OCI-LY3 (cell line): ENCODE results near the gene RRP9.

Source experiments
- EZH2phosphoT487 ChIP-seq: fragments of 200-600 bp; shearing (Covaris generic); IDR thresholded peaks from 2 replicates; pipeline ENCODE4 v1.6.1; 2018; ENCODE audit warnings: antibody characterized with exemption, mixed run types, low read depth
- TF ChIP-seq, protein P1 (sequence below): fragments of 200-600, 300-600 bp; sonication (generic); IDR thresholded peaks from 2 replicates; pipeline ENCODE4 v1.5.1; 2014; ENCODE audit warnings: antibody characterized with exemption, low read length, low read depth

DNA sequence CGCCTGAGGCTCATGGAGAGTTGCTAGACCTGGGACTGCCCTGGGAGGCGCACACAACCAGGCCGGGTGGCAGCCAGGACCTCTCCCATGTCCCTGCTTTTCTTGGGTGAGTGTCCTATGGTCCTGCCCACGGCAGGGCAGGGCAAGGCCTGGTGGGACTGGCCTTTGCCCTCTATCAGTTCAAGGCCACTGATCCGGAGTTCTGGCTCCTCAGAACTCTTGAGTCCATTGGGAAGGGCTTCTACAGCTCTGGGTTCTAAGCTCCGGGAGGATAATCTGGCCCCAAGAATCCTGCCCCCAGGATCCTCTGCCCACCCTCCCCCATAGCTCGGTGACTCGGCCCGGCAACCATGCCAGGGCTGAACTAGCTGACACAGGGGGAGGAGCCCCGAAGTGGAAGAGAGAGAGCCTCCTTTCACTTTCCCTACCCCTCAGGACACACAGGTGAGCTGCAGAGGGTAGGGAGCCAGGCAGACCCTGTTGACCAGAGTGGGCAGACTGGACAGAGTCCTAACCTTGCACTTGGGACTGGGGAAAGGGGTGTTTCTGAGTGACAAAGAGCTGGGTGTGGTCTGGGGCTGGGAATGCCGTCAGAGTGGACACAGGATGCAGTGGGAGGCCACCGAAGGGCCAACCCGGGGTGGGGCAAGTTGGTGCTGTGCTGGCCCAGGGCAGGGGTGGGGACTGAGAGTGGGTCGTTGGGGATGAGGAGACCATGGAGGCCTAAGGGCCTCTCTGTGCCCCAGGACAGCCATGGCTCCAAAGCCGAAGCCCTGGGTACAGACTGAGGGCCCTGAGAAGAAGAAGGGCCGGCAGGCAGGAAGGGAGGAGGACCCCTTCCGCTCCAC, 1.1 kb upstream of the RRP9 start:
- TF ChIP-seq, protein P1, sequence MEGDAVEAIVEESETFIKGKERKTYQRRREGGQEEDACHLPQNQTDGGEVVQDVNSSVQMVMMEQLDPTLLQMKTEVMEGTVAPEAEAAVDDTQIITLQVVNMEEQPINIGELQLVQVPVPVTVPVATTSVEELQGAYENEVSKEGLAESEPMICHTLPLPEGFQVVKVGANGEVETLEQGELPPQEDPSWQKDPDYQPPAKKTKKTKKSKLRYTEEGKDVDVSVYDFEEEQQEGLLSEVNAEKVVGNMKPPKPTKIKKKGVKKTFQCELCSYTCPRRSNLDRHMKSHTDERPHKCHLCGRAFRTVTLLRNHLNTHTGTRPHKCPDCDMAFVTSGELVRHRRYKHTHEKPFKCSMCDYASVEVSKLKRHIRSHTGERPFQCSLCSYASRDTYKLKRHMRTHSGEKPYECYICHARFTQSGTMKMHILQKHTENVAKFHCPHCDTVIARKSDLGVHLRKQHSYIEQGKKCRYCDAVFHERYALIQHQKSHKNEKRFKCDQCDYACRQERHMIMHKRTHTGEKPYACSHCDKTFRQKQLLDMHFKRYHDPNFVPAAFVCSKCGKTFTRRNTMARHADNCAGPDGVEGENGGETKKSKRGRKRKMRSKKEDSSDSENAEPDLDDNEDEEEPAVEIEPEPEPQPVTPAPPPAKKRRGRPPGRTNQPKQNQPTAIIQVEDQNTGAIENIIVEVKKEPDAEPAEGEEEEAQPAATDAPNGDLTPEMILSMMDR: no peak
- no peak for TF ChIP-seq EZH2phosphoT487
